Measurements from ENCODE around the gene SLC35E3. TPM values are rescaled to one million over a fixed set of nuclear protein-coding genes. Genes with fewer than 3 reads are reported as not detected.

SLC35E3 gene
- total RNA-seq (10 to 100 TPM in 1 of 5 experiments, 1 to 10 TPM in 4; 9.0 to 12.1 (median 9.2) TPM), polyA plus RNA-seq (10 to 100 TPM in 1 of 2 donors, 1 to 10 TPM in 1; 4.8 to 11.5 TPM), total RNA-seq (19.7 reads per million, percentile 50 among the genes with 10 or more reads in this experiment)

GRCh38 chr12:68745904-68746571, at the start of gene SLC35E3:
Gene SLC35E3 (plus strand): TSS chr12:68746176. CDS start chr12:68746378, 202 bp downstream.
- H3K9me3 ChIP-seq (ENCODE audit: control insufficient read depth in 2 of 3, low read length in 3 of 3), result no peaks in the 10 kb centered on the region
- peak within 1 kb of the TSS; percentile 98 for H3K4me3 ChIP-seq (ENCODE audit: low read length)
- H3K36me3 Mint-ChIP-seq, result peaks cover 0 to 20% (median 0%) of the 10 kb centered on the region in 5 donors
- peaks cover 7 to 16% of the 10 kb centered on the region in 2 donors for H3K4me1 ChIP-seq (ENCODE audit: control insufficient read depth in 2 of 2, insufficient read depth in 2 of 2, low read length in 2 of 2)
- intact Hi-C loops (cut with micrococcal nuclease), result loop anchor here (1.0 to 10.0 kb wide), 12 partner anchors 46 to 1496 kb away; partner anchors contain the start of genes MDM1 (in 2 of the 2), NUP107 (in 2 of the 2), CAND1 (in 1 of the 2) and CNOT2 (in 1 of the 2)
- ATAC-seq (peak; percentile 99), DNase-seq (peak; percentile 81 to 91 (median 86))
- H3K36me3 ChIP-seq (ENCODE audit: control insufficient read depth in 2 of 3, insufficient read depth in 3 of 3, low read length in 3 of 3), result no peaks in the 10 kb centered on the region
- CTCF ChIA-PET, result interaction anchor here (0.5 to 2.6 kb wide), 4 partner anchors 25 to 1180 kb away, joined by 3 to 10 read pairs (median 3); partner anchors contain the start of gene MDM2
- no peaks in the 10 kb centered on the region for H3K27me3 Mint-ChIP-seq
- H3K9me3 Mint-ChIP-seq, result no peaks in the 10 kb centered on the region
- H3K27ac ChIP-seq (ENCODE audit: low read depth, low read length), result peak within 1 kb of the TSS; percentile 79
- no peaks in the 10 kb centered on the region for H3K27me3 ChIP-seq (ENCODE audit: control insufficient read depth in 2 of 2, insufficient read depth in 2 of 2, low read length in 2 of 2)
- H3K4me3 Mint-ChIP-seq, result peak within 1 kb of the TSS; percentile 91 to 99 (median 96)
- peak within 1 kb of the TSS; percentile 92 to 97 (median 96) for H3K27ac Mint-ChIP-seq
- POLR2A ChIA-PET, result interaction anchor here (0.6 to 4.1 kb wide), 13 partner anchors 9 to 412 kb away, joined by 3 to 55 read pairs (median 4); partner anchors contain the start of genes MDM2, NUP107 and RAP1B
- H3K4me1 Mint-ChIP-seq, result peaks cover 27 to 64% (median 54%) of the 10 kb centered on the region in 7 donors

- DNase-seq (no peak), ATAC-seq (no peak)
- intact Hi-C loops (cut with micrococcal nuclease), result no loop called here
- H3K9me3 Mint-ChIP-seq, result no peaks in the 10 kb centered on the region
- ChIA-PET POLR2A (interaction anchor here (1.5 kb wide), 1 partner anchor 12 kb away, joined by 5 read pairs; the partner anchor contains the start of gene NUP107), CTCF (interaction anchor here (1.3 kb wide), 1 partner anchor 28 kb away, joined by 3 read pairs; no protein-coding TSS in a partner anchor)
- H3K27ac Mint-ChIP-seq, result peak overlapping the region in 1 of 9 donors; percentile 20
- Histone ChIP-seq H3K4me3 (ENCODE audit: low read length) (no peak overlapping the region), H3K4me1 (ENCODE audit: control insufficient read depth in 2 of 2, insufficient read depth in 2 of 2, low read length in 2 of 2) (no peaks in the 10 kb centered on the region), H3K36me3 (ENCODE audit: control insufficient read depth in 2 of 3, insufficient read depth in 3 of 3, low read length in 3 of 3) (peaks cover 9 to 49% (median 14%) of the 10 kb centered on the region in 3 experiments), H3K27me3 (ENCODE audit: control insufficient read depth in 2 of 2, insufficient read depth in 2 of 2, low read length in 2 of 2) (no peaks in the 10 kb centered on the region), H3K9me3 (ENCODE audit: control insufficient read depth in 2 of 3, low read length in 3 of 3) (no peaks in the 10 kb centered on the region), H3K27ac (ENCODE audit: low read depth, low read length) (no peak overlapping the region)
- no peak overlapping the region for H3K4me3 Mint-ChIP-seq
- peaks cover 29 to 42% (median 31%) of the 10 kb centered on the region in 5 donors for H3K36me3 Mint-ChIP-seq
- H3K4me1 Mint-ChIP-seq, result peaks cover 0 to 15% (median 0%) of the 10 kb centered on the region in 7 donors
- H3K27me3 Mint-ChIP-seq, result no peaks in the 10 kb centered on the region
These were observed 46.5 kb upstream of the SLC35E3 start for GRCh38 chr12:68699486-68699885.

- Histone ChIP-seq H3K4me3 (ENCODE audit: low read length) (no peak overlapping the region), H3K27ac (ENCODE audit: low read depth, low read length) (no peak overlapping the region), H3K27me3 (ENCODE audit: control insufficient read depth in 2 of 2, insufficient read depth in 2 of 2, low read length in 2 of 2) (no peaks in the 10 kb centered on the region), H3K9me3 (ENCODE audit: control insufficient read depth in 2 of 3, low read length in 3 of 3) (no peaks in the 10 kb centered on the region), H3K4me1 (ENCODE audit: control insufficient read depth in 2 of 2, insufficient read depth in 2 of 2, low read length in 2 of 2) (no peaks in the 10 kb centered on the region), H3K36me3 (ENCODE audit: control insufficient read depth in 2 of 3, insufficient read depth in 3 of 3, low read length in 3 of 3) (peaks cover 0 to 38% (median 0%) of the 10 kb centered on the region in 3 experiments)
- H3K36me3 Mint-ChIP-seq, result peaks cover 0 to 34% (median 20%) of the 10 kb centered on the region in 5 donors
- intact Hi-C loops (cut with micrococcal nuclease), result no loop called here
- ChIA-PET POLR2A (no interaction called here), CTCF (no interaction called here)
- ATAC-seq (no peak), DNase-seq (no peak)
- peaks cover 0 to 2% (median 0%) of the 10 kb centered on the region in 7 donors for H3K4me1 Mint-ChIP-seq
- H3K4me3 Mint-ChIP-seq, result no peak overlapping the region
- no peaks in the 10 kb centered on the region for H3K9me3 Mint-ChIP-seq
- no peak overlapping the region for H3K27ac Mint-ChIP-seq
- no peaks in the 10 kb centered on the region for H3K27me3 Mint-ChIP-seq
These were observed 18.2 kb upstream of the SLC35E3 start for GRCh38 chr12:68727776-68728175.

GRCh38 chr12:68733661-68734071, 12.3 kb upstream of the SLC35E3 start:
- DNase-seq (no peak), ATAC-seq (no peak)
- intact Hi-C loops (cut with micrococcal nuclease), result no loop called here
- peaks cover 8 to 30% (median 18%) of the 10 kb centered on the region in 5 donors for H3K36me3 Mint-ChIP-seq
- no peaks in the 10 kb centered on the region for H3K9me3 ChIP-seq (ENCODE audit: control insufficient read depth in 2 of 3, low read length in 3 of 3)
- no peaks in the 10 kb centered on the region for H3K27me3 Mint-ChIP-seq
- no peaks in the 10 kb centered on the region for H3K27me3 ChIP-seq (ENCODE audit: control insufficient read depth in 2 of 2, insufficient read depth in 2 of 2, low read length in 2 of 2)
- ChIA-PET CTCF (no interaction called here), POLR2A (interaction anchor here (0.6 kb wide), 1 partner anchor 62 kb away, joined by 3 read pairs; no protein-coding TSS in a partner anchor)
- H3K27ac ChIP-seq (ENCODE audit: low read depth, low read length), result no peak overlapping the region
- peak overlapping the region in 2 of 9 donors; percentile 9 to 21 for H3K27ac Mint-ChIP-seq
- peaks cover 0 to 2% (median 0%) of the 10 kb centered on the region in 7 donors for H3K4me1 Mint-ChIP-seq
- no peaks in the 10 kb centered on the region for H3K9me3 Mint-ChIP-seq
- no peak overlapping the region for H3K4me3 Mint-ChIP-seq
- H3K36me3 ChIP-seq (ENCODE audit: control insufficient read depth in 2 of 3, insufficient read depth in 3 of 3, low read length in 3 of 3), result peaks cover 12 to 40% (median 21%) of the 10 kb centered on the region in 3 experiments
- no peak overlapping the region for H3K4me3 ChIP-seq (ENCODE audit: low read length)
- H3K4me1 ChIP-seq (ENCODE audit: control insufficient read depth in 2 of 2, insufficient read depth in 2 of 2, low read length in 2 of 2), result no peaks in the 10 kb centered on the region

- H3K27me3 Mint-ChIP-seq, result no peaks in the 10 kb centered on the region
- H3K9me3 Mint-ChIP-seq, result no peaks in the 10 kb centered on the region
- peak overlapping the region in 2 of 9 donors; percentile 10 to 23 for H3K27ac Mint-ChIP-seq
- Histone ChIP-seq H3K4me1 (ENCODE audit: control insufficient read depth in 2 of 2, insufficient read depth in 2 of 2, low read length in 2 of 2) (no peaks in the 10 kb centered on the region), H3K36me3 (ENCODE audit: control insufficient read depth in 2 of 3, insufficient read depth in 3 of 3, low read length in 3 of 3) (peaks cover 7 to 16% (median 12%) of the 10 kb centered on the region in 3 experiments), H3K27ac (ENCODE audit: low read depth, low read length) (no peak overlapping the region), H3K4me3 (ENCODE audit: low read length) (no peak overlapping the region), H3K9me3 (ENCODE audit: control insufficient read depth in 2 of 3, low read length in 3 of 3) (no peaks in the 10 kb centered on the region), H3K27me3 (ENCODE audit: control insufficient read depth in 2 of 2, insufficient read depth in 2 of 2, low read length in 2 of 2) (no peaks in the 10 kb centered on the region)
- DNase-seq (no peak), ATAC-seq (no peak)
- no peak overlapping the region for H3K4me3 Mint-ChIP-seq
- H3K36me3 Mint-ChIP-seq, result peaks cover 3 to 29% (median 18%) of the 10 kb centered on the region in 5 donors
- ChIA-PET CTCF (no interaction called here), POLR2A (interaction anchor here (0.6 kb wide), 1 partner anchor 397 kb away, joined by 4 read pairs; no protein-coding TSS in a partner anchor)
- peaks cover 0 to 12% (median 5%) of the 10 kb centered on the region in 7 donors for H3K4me1 Mint-ChIP-seq
- intact Hi-C loops (cut with micrococcal nuclease), result loop anchor here in 1 of 2 donors (10.0 kb wide), 1 partner anchor 505 kb away; no protein-coding TSS in a partner anchor
These were observed 6.1 kb upstream of the SLC35E3 start for GRCh38 chr12:68739891-68740290.

GRCh38 chr12:68743356-68743755, 2.6 kb upstream of the SLC35E3 start:
- Histone ChIP-seq H3K4me3 (ENCODE audit: low read length) (no peak overlapping the region), H3K27me3 (ENCODE audit: control insufficient read depth in 2 of 2, insufficient read depth in 2 of 2, low read length in 2 of 2) (no peaks in the 10 kb centered on the region), H3K36me3 (ENCODE audit: control insufficient read depth in 2 of 3, insufficient read depth in 3 of 3, low read length in 3 of 3) (peaks cover 0 to 7% (median 0%) of the 10 kb centered on the region in 3 experiments), H3K9me3 (ENCODE audit: control insufficient read depth in 2 of 3, low read length in 3 of 3) (no peaks in the 10 kb centered on the region), H3K4me1 (ENCODE audit: control insufficient read depth in 2 of 2, insufficient read depth in 2 of 2, low read length in 2 of 2) (peaks cover 7 to 16% of the 10 kb centered on the region in 2 donors), H3K27ac (ENCODE audit: low read depth, low read length) (no peak overlapping the region)
- H3K9me3 Mint-ChIP-seq, result no peaks in the 10 kb centered on the region
- no peak for DNase-seq
- CTCF ChIA-PET, result interaction anchor here (0.8 kb wide), 1 partner anchor 64 kb away, joined by 3 read pairs; the partner anchor contains the start of gene MDM2
- no peak for ATAC-seq
- intact Hi-C loops (cut with micrococcal nuclease), result loop anchor here in 1 of 2 donors (10.0 kb wide), 1 partner anchor 509 kb away; no protein-coding TSS in a partner anchor
- H3K27me3 Mint-ChIP-seq, result no peaks in the 10 kb centered on the region
- peak overlapping the region in 6 of 9 donors; percentile 1 to 69 (median 27) for H3K27ac Mint-ChIP-seq
- H3K4me3 Mint-ChIP-seq, result peak overlapping the region in 1 of 10 donors; percentile 18
- peaks cover 14 to 43% (median 33%) of the 10 kb centered on the region in 7 donors for H3K4me1 Mint-ChIP-seq
- H3K36me3 Mint-ChIP-seq, result peaks cover 0 to 20% (median 9%) of the 10 kb centered on the region in 5 donors
- POLR2A ChIA-PET, result interaction anchor here (0.7 to 1.4 kb wide), 2 partner anchors 64 to 224 kb away, joined by 3 read pairs; partner anchors contain the start of gene MDM2

Measured in naive thymus-derived CD4-positive, alpha-beta T cell (primary cell).